ENCODE data around the gene KLHL29. TPM values are rescaled to one million over a fixed set of nuclear protein-coding genes. Genes with fewer than 3 reads are reported as not detected.

Gene KLHL29
- total RNA-seq, 3 donors from 2014 or later (not counting 1 experiment from before 2014, with no cell fraction given) = 0.24 to 0.43 (median 0.33) TPM

- no peak for ATAC-seq
- H3K36me3 Mint-ChIP-seq = no peaks in the 10 kb centered on the region
Measured at GRCh38 chr2:23478087-23478932, 93.3 kb downstream of the KLHL29 start.

GRCh38 chr2:23478933-23479683, 94.1 kb downstream of the KLHL29 start:
- H3K36me3 Mint-ChIP-seq = no peaks in the 10 kb centered on the region
- no peaks in the 10 kb centered on the region for H3K27me3 ChIP-seq (ENCODE audit: control insufficient read depth, insufficient read depth, low read length)
- TF ChIP-seq CTCF (IDR thresholded peaks at IDR 0.05) = no peak
- no peaks in the 10 kb centered on the region for H3K4me1 ChIP-seq (ENCODE audit: control insufficient read depth, insufficient read depth, low read length)
- H3K36me3 ChIP-seq (ENCODE audit: control insufficient read depth, insufficient read depth, low read length) = no peaks in the 10 kb centered on the region
- no peaks in the 10 kb centered on the region for H3K9me3 ChIP-seq (ENCODE audit: control insufficient read depth, insufficient read depth, low read length)
- H3K4me1 Mint-ChIP-seq = no peaks in the 10 kb centered on the region
- H3K4me3 Mint-ChIP-seq = no peak overlapping the region
- no peak overlapping the region for H3K27ac ChIP-seq (ENCODE audit: low read length)
- no peaks in the 10 kb centered on the region for H3K9me3 Mint-ChIP-seq
- no peak overlapping the region for H3K27ac Mint-ChIP-seq
- DNase-seq (no peak), ATAC-seq (no peak)
- H3K27me3 Mint-ChIP-seq (ENCODE audit: low read depth in 2 of 2) = peaks cover 4 to 29% of the 10 kb centered on the region in 2 donors
- intact Hi-C loops (cut with micrococcal nuclease) = no loop called here
- 65% methylated on average over 20 of the region's 20 CpGs for WGBS (ENCODE audit: insufficient coverage)
- H3K4me3 ChIP-seq (ENCODE audit: low read length) = no peak overlapping the region

More at GRCh38 chr2:23478087-23478932, 93.3 kb downstream of the KLHL29 start:
- intact Hi-C loops (cut with micrococcal nuclease) = no loop called here
- no peak for TF ChIP-seq CTCF (IDR thresholded peaks at IDR 0.05)
- 69% methylated on average over 17 of the region's 17 CpGs for WGBS (ENCODE audit: insufficient coverage)
- H3K4me3 Mint-ChIP-seq = no peak overlapping the region
- H3K36me3 ChIP-seq (ENCODE audit: control insufficient read depth, insufficient read depth, low read length) = no peaks in the 10 kb centered on the region
- H3K4me3 ChIP-seq (ENCODE audit: low read length) = no peak overlapping the region
- H3K4me1 ChIP-seq (ENCODE audit: control insufficient read depth, insufficient read depth, low read length) = no peaks in the 10 kb centered on the region
- H3K27ac ChIP-seq (ENCODE audit: low read length) = no peak overlapping the region
- no peak for DNase-seq
- H3K9me3 Mint-ChIP-seq = no peaks in the 10 kb centered on the region
- peaks cover 4 to 31% of the 10 kb centered on the region in 2 donors for H3K27me3 Mint-ChIP-seq (ENCODE audit: low read depth in 2 of 2)
- no peak overlapping the region for H3K27ac Mint-ChIP-seq
- no peaks in the 10 kb centered on the region for H3K9me3 ChIP-seq (ENCODE audit: control insufficient read depth, insufficient read depth, low read length)
- no peaks in the 10 kb centered on the region for H3K4me1 Mint-ChIP-seq
- H3K27me3 ChIP-seq (ENCODE audit: control insufficient read depth, insufficient read depth, low read length) = no peaks in the 10 kb centered on the region

GRCh38 chr2:23480957-23481797, 96.2 kb downstream of the KLHL29 start:
- no peak overlapping the region for H3K27ac Mint-ChIP-seq
- H3K36me3 Mint-ChIP-seq = no peaks in the 10 kb centered on the region
- no peaks in the 10 kb centered on the region for H3K4me1 Mint-ChIP-seq
- H3K27me3 Mint-ChIP-seq (ENCODE audit: low read depth in 2 of 2) = peaks cover 4 to 33% of the 10 kb centered on the region in 2 donors
- H3K9me3 Mint-ChIP-seq = no peaks in the 10 kb centered on the region
- H3K4me3 Mint-ChIP-seq = no peak overlapping the region
- no peak overlapping the region for H3K4me3 ChIP-seq (ENCODE audit: low read length)
- DNase-seq (no peak), ATAC-seq (no peak)
- H3K9me3 ChIP-seq (ENCODE audit: control insufficient read depth, insufficient read depth, low read length) = no peaks in the 10 kb centered on the region
- no peaks in the 10 kb centered on the region for H3K27me3 ChIP-seq (ENCODE audit: control insufficient read depth, insufficient read depth, low read length)
- H3K27ac ChIP-seq (ENCODE audit: low read length) = no peak overlapping the region
- WGBS (ENCODE audit: insufficient coverage) = 79% methylated on average over 15 of the region's 17 CpGs
- H3K4me1 ChIP-seq (ENCODE audit: control insufficient read depth, insufficient read depth, low read length) = no peaks in the 10 kb centered on the region
- intact Hi-C loops (cut with micrococcal nuclease) = no loop called here
- TF ChIP-seq CTCF (IDR thresholded peaks at IDR 0.05) = no peak
- H3K36me3 ChIP-seq (ENCODE audit: control insufficient read depth, insufficient read depth, low read length) = no peaks in the 10 kb centered on the region
